CD4-positive, alpha-beta T cell treated with Interferon alpha-2 for 1 hour (primary cell): ENCODE measurements around the gene LPCAT1.
A peak's percentile ranks its signal among the peaks of the same experiment; 100 is the strongest.
"Not testable (repeated sequence)": the region's sequence is repeated elsewhere in the genome, so short reads cannot be mapped to it uniquely, and the experiment has no call there.

ENCODE experiments used
- DNase-seq, 2 donors: peaks; one replicate each; pipeline ENCODE4 v3.0.0-alpha.2; 2020 to 2022

The LPCAT1 gene, protein sequence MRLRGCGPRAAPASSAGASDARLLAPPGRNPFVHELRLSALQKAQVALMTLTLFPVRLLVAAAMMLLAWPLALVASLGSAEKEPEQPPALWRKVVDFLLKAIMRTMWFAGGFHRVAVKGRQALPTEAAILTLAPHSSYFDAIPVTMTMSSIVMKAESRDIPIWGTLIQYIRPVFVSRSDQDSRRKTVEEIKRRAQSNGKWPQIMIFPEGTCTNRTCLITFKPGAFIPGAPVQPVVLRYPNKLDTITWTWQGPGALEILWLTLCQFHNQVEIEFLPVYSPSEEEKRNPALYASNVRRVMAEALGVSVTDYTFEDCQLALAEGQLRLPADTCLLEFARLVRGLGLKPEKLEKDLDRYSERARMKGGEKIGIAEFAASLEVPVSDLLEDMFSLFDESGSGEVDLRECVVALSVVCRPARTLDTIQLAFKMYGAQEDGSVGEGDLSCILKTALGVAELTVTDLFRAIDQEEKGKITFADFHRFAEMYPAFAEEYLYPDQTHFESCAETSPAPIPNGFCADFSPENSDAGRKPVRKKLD

DNA sequence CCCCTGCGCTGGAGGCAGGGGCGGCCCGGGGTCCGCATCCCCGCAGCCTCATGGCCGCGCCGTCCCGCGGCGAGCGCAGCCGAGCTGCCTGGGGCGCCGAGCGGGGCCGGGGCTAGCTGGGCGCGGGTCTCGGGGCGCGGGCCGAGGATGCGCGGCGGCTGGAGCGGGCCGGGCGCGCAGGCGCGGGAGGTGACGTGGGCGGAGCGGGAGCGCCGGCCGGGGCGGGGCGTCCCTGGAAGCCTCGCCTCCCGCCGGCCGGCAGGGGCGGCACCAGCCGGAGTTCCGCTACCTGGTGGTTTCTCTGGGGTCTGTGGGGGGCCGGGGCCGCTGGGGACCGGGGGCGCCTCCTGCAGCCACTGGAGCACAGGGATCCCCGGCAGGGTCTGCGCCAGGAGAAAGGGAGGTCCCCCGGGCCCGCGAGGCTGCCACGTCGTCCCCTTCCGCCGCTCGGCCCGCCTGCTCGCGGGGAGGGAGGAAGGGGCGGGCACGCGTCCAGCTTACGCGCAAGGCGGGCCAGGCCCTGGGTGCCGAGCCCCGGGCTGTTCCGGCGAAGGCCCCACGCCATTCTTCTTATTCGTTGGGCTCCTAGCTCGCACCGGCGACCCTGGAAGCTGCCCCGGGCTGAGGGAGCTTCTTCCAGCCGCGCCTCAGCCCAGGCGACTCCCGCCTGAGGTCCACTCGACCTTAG lies at the start of gene LPCAT1:
Gene LPCAT1, minus strand, starts transcription at position 168 of the 688 bp plus-strand sequence. Its CDS starts 116 bp downstream, at position 52.
- DNase-seq, result peak; percentile 70 to 82

DNA sequence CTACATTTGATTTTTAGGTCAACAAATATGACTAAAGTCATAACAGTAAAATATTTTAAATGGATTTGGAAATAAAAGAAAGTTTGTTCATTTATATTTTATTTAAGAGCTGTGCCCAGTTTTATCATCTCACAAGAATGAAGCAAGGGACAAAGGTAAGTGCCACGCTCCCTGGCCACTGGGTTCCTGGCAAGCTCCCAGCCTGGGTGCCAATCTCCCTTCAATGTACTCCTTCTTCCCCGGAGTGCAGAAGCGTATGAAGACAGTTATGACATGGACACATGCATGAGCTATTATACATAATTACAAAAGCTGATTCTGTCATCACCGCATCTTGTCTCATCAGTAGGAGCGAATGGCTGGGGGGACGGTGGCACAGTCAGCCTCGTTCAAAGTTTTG lies 48.1 kb upstream of the LPCAT1 start:
- DNase-seq, result not testable (repeated sequence)

DNA sequence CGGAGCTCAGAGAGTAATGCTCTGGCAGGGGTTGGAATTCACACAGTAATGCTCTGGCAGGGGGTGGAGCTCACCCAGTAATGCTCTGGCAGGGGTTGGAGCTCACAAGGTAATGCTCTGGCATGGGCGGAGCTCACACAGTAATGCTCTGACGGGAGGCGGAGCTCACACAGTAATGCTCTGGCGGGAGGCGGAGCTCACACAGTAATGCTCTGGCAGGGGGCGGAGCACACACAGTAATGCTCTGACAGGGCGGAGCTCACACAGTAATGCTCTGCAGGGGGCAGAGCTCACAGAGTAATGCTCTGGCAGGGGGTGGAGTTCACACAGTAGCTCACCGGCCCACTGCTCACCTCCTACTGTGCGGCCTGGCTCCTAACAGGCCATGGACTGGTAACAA lies 47.2 kb upstream of the LPCAT1 start:
- DNase-seq, result peak in 1 of 2 donors; percentile 10

DNA sequence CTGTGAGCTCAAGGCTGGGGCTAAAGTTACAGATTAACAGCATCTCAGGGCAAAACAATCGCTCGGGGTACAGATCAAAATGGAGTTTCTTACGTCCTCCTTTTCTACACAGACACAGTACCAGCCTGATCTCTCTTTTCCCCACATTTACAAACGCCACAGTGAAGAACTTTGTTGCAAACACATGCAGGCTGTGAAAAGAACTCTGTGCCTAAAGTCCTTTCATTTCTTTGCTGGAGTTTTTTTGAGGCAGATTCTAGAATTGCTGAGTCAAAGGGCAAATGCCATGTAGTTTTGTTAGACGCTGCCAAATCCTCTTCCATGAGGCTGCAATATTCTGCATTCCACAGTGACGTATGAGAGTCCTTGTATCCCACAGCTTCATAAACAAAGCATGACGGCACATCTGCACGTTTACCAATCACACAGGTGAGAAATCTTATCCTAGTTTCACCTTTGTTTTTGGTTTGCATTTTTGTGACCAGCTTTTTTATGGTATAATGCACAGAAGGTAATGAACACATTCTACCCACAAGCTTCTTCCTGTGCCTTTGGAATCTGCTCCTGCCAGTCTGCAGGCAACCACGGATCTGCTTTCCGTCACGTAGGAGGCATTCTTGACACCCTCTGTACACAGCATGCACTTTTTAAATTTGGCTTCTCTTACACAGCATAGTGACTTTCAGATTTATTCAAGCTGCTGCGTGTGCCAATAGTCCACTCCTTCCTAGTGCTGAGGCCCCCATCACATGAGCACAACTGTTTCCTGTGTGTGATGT lies 44.6 kb upstream of the LPCAT1 start:
- DNase-seq, result no peak

DNA sequence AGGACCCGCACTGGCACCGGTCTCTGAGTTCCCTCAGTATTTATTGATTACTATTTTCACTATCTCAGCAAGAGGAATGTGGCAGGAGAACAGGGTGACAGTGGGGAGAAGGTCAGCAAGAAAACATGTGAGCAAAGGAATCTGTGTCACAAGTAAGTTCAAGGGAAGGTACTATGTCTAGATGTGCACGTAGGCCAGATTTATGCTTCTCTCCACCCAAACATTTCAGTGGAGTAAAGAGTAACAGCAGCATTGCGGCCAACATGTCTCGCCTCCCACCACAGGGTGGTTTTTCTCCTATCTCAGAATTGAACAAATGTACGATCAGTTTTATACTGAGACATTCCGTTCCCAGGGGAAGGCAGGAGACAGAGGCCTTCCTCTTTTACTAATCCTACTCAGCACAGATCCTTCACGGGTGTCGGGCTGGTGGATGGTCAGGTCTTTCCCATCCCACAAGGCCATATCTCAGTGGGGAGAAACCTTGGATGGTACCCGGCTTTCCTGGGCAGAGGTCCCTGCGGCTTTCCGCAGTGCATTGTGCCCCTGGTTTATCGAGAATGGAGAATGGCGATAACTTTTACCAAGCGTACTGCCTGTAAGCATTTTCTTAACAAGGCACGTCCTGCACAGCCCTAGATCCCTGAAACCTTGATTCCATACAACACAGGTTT lies 43.9 kb upstream of the LPCAT1 start:
- DNase-seq, result not testable (repeated sequence)

DNA sequence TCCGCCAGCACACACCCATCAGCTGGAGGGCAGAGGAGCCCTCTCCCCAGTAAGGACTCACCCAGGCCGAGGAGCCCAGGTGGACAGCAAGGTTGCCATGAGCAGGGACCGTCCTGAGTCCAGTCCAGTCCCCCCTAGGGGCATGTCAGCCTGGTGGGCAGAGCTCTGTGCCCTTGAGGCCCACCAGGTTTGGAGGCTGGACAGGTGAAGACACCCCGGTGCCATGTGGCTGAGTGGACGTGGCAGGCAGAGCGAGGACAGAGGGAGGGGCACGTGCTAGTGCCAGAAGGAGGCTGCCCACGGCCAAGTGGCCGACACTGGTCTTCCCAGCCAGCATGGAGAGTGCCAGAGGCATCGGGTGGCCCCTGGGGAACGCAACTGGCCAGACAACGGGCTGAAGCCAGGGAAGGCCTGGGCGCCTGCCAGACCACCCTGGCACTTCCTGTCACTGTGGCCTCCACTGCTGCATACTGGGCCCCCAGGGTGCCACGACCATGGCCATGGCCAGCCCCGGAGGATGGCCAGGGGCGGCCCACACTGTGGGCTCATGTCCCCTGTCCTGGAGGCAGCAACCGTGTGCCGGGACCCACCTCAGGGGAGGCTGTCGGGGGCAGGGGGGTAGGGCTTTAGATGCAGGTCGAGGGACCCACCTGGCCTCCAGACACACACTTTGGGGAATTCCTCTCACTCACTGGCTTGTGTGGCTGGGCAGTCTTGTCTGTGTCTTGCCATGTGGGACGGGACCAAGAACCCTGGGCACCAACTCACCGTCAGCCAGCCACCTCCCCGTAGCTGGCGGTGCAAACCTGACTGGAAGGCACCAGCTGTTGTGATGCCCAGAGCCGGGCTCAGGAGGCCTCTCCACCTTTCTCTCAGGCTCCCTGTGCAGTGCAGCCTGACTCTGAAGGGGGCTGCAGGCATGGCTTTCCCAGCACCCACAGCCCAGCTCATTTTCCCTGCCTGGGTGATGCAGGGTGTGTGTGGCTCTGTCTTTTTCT lies 42.3 kb upstream of the LPCAT1 start:
- no peak for DNase-seq

DNA sequence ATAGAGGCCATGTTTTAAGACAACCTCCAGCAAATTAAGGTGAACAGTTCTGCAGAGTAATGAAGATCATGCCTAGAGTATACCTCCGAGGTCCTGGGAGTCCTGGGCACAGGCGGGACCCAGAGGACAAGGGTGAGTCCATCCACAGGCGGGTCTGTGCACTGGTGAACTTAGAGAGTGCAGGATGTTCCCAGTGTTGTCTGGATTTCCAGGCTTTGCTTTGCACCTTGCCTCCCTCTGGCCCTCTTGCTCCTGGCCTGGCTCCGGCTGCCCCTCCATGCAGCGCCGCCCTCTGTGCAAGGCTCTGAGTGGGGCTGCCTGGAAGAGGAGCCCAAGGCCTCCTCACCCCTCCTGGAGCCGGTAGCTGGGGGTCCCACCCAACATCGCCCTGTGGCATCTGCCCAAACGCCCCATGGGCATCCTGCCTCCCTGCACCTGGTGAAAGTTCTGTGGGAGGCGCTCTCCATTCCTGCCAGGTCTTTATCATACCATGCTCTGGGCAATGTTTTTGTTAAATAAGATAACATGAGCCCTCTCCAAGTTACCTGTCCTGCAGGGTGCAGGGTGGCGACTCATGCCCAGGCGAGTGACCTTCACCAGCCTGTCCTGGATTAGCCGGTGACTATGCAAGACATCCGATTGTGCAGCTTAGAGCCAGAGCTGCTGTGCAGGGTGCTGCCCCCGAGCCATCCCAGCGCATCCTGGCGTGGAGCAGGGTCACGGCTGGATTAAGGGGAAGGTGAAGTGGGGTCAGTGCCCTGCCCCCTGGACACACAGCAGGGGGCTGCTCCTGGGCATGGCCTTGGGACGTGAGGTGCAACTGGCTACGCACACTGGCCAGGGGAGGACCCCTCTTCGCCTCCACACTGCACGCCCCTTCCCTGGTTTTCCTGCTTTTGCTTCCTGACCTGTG lies 41.3 kb upstream of the LPCAT1 start:
- no peak for DNase-seq

DNA sequence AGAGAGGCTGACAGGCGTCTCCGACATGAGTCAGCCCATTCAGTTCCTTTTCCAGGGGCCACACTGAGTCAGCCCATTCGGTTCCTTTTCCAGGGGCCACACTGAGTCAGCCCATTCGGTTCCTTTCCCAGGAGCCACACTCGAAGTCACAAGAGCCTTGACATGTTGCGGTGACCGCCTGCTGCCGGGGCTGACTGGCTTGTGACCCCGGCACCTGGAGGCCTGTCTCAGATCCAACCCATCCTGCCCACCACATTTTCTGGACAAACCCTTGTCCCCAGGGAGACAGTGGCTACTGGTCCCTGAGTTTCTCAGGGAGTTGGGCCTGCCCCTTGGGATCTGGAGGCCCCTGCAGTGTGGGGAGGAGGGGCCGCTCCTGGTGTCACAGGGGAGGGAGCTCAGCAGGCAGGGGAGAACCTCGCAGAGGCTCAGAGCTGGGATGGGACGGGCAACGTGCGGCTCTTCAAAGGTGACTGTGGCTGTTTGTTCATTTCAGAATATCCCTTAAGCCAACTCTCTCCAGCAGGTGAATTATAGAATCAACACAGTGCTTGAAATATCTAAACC lies 40.5 kb upstream of the LPCAT1 start:
- peak; percentile 20 to 71 for DNase-seq

DNA sequence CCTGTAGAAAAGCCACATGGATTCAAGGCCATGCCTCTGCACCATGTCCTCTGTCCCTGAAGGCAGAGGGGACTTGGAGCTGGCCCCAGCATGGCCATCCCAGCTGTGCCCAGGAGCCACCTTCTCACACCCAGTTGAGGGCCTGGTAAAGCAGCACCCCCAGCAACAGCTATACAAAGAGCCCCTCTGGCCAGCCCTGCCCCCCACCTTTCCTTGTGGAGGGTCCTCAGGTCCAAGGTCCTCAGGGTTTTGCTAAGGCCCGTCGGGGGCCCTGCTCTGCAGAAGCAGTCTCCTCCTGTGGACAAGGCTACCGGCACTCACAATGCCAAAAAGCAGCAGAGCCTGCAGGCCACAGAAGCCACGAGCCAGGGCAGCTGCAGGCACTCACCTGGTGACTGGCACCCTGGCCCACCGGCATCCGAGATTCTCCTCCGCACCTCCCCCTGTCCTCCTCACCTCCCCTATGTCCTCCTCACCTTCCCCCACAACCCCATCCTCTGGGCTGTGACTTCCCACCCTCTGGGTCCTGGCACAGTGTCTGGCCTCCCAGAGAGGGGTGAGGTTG lies 39.9 kb upstream of the LPCAT1 start:
- DNase-seq, result no peak

DNA sequence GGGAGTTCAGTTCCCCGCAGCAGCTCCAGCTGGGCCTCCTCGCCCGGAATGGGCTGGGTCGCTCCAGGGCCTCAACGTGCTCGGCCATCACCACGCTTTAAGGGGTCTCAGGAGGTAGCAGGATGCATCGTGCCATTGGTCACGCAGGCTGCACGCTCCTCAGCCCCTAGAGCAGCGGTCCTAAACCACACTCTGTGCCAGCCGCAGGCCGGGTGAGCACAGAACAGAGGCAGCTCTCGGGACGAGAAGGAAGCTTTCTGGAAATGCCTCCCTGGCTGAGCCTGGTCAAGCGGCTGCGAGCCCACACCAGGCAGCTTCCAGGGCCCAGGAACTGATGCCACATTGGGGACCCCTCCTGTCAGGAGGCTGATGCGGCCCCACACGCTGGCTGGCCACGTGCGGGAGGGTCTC lies 39.3 kb upstream of the LPCAT1 start:
- no peak for DNase-seq

DNA sequence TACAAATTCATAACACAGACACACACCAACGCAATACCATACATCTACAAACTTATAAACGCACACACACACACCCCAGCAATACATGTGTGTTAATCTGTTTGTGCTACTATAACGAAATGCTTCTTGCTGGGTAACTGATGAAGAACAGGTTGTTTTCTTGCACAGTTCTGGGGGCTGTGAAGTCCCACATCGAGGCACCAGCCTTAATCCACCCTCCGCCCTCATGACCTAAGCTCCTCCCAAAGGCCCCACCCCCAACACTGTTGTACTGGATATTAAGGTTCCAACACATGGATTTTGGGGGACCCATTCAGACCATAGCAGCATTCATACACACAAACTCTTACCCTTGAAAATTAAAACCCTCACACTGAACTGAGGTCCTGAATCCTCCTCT lies 38.8 kb upstream of the LPCAT1 start:
- DNase-seq, result no peak

DNA sequence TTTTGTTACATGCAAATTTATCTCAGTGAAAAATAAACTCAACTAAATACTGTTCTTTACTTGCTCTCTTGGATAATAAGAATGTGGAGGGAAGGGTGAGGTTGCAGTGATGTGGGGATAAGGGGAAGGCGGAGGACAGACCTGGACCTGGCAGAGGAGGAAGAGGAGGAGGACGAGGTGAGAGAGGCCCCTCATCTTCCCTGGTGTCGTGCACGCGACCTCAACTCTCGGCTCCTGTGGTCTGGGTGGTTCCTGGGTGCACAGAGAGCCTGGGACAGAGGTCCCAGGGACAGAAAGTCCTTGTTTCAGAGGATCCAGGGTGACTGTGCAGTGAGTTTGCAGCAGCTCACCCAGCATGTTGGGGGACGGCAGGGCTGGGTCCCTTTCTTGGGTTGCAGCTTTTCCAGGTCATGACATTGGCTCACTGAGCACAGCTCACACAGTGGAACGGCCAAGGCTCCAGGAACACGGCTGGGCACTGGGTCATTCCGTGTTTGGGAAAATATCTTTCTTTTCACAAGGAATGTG lies 37.7 kb upstream of the LPCAT1 start:
- DNase-seq, result no peak

DNA sequence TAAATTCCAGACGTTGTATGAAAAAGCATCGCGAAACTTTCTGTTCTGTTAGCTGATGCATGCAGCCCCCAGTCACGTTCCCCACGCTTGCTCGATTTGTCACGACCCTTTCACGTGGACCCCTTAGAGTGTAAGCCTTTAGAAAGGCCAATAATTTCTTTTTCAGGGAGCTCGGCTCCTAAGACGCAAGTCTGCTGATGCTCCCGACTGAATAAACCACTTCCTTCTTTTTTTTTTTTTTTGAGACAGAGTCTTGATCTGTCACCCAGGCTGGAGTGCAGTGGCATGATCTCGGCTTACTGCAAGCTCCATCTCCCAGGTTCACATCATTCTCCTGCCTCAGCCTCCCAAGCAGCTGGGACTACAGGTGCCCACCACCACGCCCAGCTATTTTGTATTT lies 36.7 kb upstream of the LPCAT1 start:
- DNase-seq, result not testable (repeated sequence)

DNA sequence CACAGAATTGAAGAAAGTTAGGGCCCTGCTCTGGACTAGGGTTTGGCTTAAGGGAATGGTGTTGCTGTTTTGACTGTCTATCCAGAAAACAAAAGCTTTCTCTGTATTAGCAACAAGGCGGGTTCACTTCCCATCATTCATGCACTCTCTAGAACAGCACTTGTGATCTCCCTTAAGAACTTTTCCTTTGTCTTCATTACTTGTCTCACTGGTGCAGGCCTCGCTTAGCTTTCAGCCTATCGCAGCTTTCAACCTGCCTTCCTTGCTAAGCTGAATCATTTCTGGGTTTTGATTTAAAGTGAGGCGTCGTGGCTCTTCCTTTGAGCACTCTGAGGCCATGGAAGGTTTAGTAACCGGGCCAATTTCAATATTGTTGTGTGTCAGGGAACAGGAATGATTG lies 35.2 kb upstream of the LPCAT1 start:
- DNase-seq, result no peak

DNA sequence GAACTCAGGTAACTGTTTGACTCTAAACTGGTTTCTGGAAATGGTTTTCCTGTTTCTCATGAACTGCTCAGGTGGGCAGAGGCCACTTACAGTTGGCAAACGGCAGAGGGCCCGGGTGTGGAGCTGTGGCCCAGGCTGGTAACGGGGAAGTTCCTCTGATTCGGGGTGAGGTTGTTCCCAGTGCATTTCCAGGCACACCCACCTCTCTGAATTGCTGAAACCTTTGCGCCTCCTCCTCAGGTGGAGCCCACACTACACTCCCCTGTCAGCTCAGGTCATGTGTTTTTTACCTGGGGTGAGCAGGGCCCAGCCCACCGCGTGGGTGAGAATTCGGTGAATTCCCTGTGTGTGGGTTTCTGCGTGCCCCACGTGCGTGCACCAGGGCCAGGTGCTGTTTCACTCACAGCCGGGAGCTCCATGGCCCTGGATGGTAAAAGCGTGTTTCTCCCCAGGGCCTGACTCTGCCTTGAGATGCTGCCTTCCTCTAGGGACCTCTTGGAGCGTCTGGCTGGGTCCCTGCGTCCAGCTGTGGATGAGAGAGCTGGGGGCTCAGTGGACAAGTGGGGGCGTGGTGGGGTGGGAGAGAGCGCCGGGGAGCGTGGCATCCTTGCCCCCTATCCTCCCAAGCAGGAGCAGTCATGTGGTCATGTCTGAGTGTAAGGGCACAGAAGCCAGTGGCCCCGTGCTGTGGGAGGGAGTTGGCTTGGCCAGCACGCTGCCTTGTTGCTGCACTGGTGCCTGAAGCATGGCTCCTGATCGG lies 33.5 kb upstream of the LPCAT1 start:
- no peak for DNase-seq

DNA sequence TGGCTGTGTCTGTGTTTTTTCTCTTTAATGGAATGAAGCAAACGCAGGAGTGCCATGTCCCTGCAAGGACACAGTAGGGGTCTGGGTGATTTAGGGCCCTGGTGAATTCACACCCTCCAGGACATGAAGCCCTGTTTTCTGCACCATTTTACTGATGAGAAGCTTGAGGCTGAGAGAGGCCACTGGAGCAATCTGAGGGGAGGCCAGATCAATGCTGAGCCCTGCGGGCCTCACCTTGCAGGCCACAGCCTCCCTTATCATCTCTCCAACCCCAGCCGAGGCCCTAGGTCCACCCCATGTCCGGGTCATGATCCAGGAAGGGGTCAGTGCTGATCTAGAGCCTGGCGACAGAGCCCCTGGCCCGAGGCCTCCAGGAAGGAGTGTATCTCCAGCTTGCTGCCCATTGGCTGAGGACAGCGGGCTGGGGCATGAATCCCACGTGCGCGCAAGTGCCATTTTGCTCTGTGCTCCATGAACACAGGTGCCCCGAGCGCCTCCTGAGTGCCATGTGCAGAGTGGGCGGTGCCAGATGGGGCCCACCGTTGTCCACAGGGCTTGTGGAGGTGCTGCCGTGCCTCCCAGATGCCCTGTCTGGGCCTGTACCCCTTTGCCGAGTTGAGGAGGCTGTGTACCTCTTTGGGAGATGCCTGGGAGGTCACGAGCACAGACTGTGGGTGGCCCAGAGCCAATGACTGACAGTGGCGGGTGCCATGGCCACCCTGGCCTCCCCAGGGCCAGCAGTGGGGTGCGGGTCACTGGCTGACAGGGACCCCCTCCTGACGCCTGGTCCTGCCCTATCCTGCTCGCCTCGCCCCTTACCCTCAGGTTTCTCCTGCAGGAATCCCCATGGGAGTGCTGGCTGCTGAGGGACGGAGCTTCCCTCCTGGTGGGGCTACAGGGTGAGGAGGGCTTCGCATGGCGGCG lies 32.3 kb upstream of the LPCAT1 start:
- DNase-seq, result no peak
